ENCODE data around the gene AKR1C2. TPM values are rescaled to one million over a fixed set of nuclear protein-coding genes. Genes with fewer than 3 reads are reported as not detected.
"Not testable (repeated sequence)": the region's sequence is repeated elsewhere in the genome, so short reads cannot be mapped to it uniquely, and the experiment has no call there.

Gene AKR1C2
- total RNA-seq, 1 experiment from 2014 or later = 115 TPM

GRCh38 chr10:5025461-5025881 is 21.8 kb upstream of the AKR1C2 start:
- peak; percentile 37 for DNase-seq (ENCODE audit: low spot score)

GRCh38 chr10:5023177-5023805 is 19.6 kb upstream of the AKR1C2 start:
- no peak for DNase-seq (ENCODE audit: low spot score)

GRCh38 chr10:5021624-5022290 is 18.1 kb upstream of the AKR1C2 start:
- DNase-seq (ENCODE audit: low spot score) = not testable (repeated sequence)

- not testable (repeated sequence) for DNase-seq (ENCODE audit: low spot score)
Observed at GRCh38 chr10:5019770-5020612, 16.3 kb upstream of the AKR1C2 start.

- peak; percentile 48 for DNase-seq (ENCODE audit: low spot score)
Observed at GRCh38 chr10:5018671-5019277, 15.1 kb upstream of the AKR1C2 start.

GRCh38 chr10:5018134-5018533 is 14.5 kb upstream of the AKR1C2 start:
- DNase-seq (ENCODE audit: low spot score) = no peak

GRCh38 chr10:5014936-5015335 is 11.3 kb upstream of the AKR1C2 start:
- DNase-seq (ENCODE audit: low spot score) = peak; percentile 6

- DNase-seq (ENCODE audit: low spot score) = not testable (repeated sequence)
Observed at GRCh38 chr10:5014200-5014910, 10.7 kb upstream of the AKR1C2 start.

- DNase-seq (ENCODE audit: low spot score) = no peak
Observed at GRCh38 chr10:5013385-5013784, 9.7 kb upstream of the AKR1C2 start.

GRCh38 chr10:5012595-5012994 is 8.9 kb upstream of the AKR1C2 start:
- no peak for DNase-seq (ENCODE audit: low spot score)

- not testable (repeated sequence) for DNase-seq (ENCODE audit: low spot score)
Observed at GRCh38 chr10:5011392-5011791, 7.7 kb upstream of the AKR1C2 start.

GRCh38 chr10:5010043-5010442 is 6.4 kb upstream of the AKR1C2 start:
- not testable (repeated sequence) for DNase-seq (ENCODE audit: low spot score)

- DNase-seq (ENCODE audit: low spot score) = not testable (repeated sequence)
Observed at GRCh38 chr10:5008857-5009548, 5.3 kb upstream of the AKR1C2 start.

GRCh38 chr10:5004501-5004900 is 844 bp upstream of the AKR1C2 start:
- DNase-seq (ENCODE audit: low spot score) = not testable (repeated sequence)

GRCh38 chr10:5004030-5004385 is 351 bp upstream of the AKR1C2 start:
- DNase-seq (ENCODE audit: low spot score) = not testable (repeated sequence)

GRCh38 chr10:5002013-5002727 is 1.5 kb downstream of the AKR1C2 start:
- no peak for DNase-seq (ENCODE audit: low spot score)

- no peak for DNase-seq (ENCODE audit: low spot score)
Observed at GRCh38 chr10:4998671-4999070, 5.0 kb downstream of the AKR1C2 start.

GRCh38 chr10:4994260-4994659 is 9.4 kb downstream of the AKR1C2 start:
- DNase-seq (ENCODE audit: low spot score) = not testable (repeated sequence)

- DNase-seq (ENCODE audit: low spot score) = not testable (repeated sequence)
Observed at GRCh38 chr10:4992564-4992963, 11.1 kb downstream of the AKR1C2 start.

GRCh38 chr10:4991463-4991862 is 12.2 kb downstream of the AKR1C2 start:
- not testable (repeated sequence) for DNase-seq (ENCODE audit: low spot score)

Measured in H4 (cell line).